Left hindlimb (tissue), 1 donor: ENCODE data around the gene NAGS.
"Not testable (repeated sequence)": the region's sequence is repeated elsewhere in the genome, so short reads cannot be mapped to it uniquely, and the experiment has no call there.

Source experiments
- DNase-seq: peaks from one replicate; pipeline ENCODE4 v3.0.0-alpha.2; 2018

Gene NAGS, protein sequence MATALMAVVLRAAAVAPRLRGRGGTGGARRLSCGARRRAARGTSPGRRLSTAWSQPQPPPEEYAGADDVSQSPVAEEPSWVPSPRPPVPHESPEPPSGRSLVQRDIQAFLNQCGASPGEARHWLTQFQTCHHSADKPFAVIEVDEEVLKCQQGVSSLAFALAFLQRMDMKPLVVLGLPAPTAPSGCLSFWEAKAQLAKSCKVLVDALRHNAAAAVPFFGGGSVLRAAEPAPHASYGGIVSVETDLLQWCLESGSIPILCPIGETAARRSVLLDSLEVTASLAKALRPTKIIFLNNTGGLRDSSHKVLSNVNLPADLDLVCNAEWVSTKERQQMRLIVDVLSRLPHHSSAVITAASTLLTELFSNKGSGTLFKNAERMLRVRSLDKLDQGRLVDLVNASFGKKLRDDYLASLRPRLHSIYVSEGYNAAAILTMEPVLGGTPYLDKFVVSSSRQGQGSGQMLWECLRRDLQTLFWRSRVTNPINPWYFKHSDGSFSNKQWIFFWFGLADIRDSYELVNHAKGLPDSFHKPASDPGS

DNA sequence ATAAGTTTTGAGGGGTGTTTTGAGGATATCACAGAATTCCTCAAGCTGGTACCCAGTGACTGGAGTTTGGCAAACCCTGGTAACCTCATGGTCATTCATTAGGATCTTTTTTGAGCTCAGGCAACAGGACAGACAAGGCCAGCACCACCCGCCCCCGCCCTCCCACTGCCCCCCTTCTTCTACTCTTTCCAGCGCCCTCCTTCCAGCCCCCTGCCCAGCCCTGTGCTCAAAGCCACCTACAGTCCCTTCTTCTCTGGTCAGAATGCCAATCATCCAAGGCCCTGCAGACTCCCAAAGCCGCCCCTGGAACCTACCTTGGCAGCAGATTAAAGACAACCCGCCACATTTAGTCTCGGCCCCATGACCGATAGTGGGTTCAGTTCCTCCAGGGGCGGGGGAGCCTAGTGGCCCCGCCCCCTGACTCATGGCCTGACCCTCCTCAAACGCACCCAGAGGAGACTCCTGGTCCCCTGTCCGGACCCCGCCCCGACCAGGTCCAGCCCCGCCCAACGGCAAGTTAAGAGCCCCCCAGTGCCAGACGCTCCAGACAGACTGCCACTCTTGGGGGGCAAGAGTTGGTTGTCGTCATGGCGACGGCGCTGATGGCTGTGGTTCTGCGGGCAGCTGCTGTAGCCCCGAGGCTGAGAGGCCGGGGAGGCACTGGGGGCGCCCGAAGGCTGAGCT is at the start of gene NAGS:
TSS of gene NAGS (plus strand) at position 546 of the 684 bp plus-strand sequence. CDS start at position 588, 42 bp downstream.
- no peak for DNase-seq

DNA sequence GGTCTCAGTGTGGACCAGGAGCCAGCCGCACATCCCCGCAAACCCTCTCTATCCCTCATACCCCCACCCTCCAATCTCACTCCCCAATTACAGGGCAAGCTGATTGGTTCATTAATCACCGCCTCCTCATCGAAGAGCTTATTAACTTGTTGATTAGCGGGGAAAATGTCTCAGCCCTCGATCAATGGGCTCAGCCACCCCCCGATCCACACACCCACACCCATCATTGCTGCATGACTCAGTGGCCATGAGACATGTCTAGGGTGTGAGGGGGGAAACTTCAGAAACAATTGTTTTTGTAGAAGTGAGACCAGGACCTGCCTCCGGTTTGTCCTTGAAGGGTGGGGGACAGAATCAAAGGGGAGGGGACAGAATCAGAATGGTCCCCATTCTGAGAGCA is 48.2 kb upstream of the NAGS start:
- no peak for DNase-seq

DNA sequence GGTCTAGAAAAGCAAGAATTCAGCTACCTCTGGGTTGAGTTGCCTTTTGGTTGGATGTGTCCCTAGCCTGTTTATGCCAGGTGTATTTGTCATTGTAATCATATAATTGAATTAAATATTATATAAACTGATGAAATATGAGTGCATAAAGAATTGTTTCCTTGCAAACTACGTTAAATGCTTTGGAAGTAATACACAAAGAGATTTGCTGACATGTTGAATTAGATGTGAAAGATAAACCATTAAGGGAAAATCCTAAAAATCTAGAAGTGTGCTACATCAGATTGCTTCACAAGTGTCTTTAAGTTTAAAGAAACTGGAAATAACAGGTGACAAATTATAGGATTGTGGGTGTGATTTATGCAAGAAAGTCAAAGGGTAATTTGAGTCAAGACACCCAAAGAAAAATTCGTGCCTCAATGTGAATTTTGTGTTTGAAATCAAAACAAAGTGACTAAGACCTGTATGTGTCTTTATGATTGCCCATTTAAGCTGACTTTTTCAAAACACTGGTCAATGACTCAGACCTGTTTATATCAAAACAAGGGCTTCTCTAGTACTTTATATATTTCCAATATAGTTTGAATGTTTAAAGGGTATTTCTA is 45.6 kb upstream of the NAGS start:
- DNase-seq, result no peak

DNA sequence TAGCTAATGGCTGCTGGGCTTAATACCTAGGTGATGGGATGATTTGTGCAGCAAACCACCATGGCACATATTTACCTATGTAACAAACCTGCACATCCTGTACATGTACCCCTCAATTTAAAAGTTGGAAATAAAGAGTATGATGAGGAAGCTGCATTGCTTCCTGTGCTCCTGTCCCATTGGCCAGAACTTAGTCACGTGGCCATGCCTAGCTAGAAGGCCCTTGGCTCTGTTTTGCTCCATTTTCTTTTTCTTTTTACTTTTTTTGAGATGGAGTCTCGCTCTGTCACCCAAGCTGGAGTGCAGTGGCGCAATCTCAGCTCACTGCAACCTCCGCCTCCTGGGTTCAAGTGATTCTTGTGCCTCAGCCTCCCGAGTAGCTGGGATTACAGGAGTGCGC is 43.1 kb upstream of the NAGS start:
- not testable (repeated sequence) for DNase-seq

DNA sequence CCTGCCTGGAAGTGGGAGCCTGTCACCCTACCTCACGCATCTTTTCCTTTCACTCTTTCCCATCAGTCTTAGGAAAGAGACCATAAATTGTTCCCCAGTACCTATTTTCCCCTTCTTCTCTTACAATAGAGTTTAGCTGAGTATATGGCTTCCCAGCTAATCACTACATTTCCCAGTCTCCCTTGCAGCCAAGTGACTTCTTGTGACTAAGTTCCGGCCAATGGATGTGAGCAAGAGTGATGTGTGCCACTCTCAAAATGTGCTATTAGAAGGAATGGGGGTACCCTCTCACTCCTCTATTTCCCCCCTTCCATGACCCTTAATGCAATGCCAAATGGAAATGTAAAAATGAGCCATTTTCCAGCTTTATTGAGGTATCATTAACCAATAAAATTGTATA is 42.5 kb upstream of the NAGS start:
- DNase-seq, result no peak

DNA sequence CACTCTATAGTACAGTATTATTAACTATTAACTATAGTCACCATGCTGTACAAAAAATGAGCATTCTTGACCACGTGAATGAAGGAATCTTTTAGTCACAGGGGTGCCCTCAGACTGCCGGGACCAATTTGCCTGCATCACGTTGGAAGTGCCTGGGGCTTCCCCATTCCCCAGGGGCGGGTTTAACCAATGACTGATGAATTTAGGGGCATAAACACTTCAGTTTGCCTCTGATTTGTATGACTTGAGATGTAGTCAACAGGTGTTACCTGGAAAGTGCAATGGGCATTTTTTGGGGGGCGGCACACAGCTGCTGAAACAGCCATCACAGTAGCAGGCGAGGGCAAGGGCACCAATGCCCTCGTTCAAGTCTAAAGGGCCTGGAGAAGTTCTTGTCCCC is 41.9 kb upstream of the NAGS start:
- no peak for DNase-seq

DNA sequence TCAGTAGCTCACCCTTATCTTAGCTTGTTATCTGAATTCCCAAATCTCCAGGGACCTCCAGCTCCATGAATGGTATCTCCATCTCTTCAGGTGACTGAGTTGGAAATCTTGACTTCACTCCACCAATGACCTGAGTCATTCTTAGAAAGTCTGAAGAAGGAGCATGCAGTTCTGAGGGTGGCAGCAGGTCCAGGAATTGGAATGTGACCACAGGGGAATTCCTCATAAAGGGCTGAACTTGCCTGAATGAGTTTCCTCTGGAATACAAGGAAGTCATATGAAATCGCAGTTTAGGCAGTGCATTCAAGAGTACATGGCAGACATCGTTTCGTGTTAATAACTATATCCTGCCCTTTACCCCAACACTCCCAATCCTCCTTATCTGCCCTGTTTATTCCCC is 38.1 kb upstream of the NAGS start:
- DNase-seq, result no peak

DNA sequence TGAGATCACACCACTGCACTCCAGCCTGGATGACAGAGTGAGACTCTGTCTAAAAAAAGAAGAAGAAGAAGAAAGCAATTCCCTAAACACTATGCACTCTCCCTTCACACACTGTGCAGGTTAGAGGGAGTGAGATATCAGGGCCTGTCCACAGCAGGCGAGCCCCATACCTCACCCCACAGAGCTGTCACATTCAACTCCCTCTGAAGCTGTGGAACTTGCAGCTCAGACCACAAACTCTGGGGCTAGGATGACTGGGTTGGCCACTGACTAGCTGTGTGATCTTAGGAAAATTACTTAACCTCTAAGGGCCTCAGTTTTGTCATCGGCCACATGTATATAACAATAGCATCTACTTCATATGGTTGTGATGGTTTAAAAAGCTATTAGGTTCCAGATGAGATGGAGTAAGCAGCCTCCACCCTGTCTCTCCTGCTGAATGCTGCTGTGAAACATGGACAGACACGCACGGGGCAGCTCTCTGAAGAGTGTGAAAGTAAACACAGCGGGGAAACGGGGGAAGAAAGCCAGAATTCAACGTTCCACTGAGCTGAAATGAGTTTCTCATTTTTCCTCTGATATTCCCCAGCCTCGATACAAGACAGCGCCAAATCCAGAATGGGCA is 37.1 kb upstream of the NAGS start:
- no peak for DNase-seq

DNA sequence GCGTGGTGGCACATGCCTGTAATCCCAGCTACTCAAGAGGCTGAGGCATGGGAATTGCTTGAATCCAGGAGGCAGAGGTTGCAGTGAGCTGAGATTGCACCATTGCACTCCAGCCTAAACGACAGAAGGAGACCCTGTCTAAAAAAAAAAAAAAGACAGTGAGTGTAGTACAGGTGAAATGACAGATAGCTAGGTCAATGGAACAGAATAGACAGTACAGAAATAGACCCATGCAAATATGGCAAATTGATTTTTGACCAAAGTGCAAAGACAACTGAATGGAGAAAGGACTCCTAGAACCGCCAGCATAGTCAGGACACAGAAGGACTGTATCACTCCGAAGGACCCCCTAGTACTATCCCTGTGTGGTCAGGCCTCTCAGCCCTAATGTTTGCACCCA is 34.1 kb upstream of the NAGS start:
- no peak for DNase-seq

DNA sequence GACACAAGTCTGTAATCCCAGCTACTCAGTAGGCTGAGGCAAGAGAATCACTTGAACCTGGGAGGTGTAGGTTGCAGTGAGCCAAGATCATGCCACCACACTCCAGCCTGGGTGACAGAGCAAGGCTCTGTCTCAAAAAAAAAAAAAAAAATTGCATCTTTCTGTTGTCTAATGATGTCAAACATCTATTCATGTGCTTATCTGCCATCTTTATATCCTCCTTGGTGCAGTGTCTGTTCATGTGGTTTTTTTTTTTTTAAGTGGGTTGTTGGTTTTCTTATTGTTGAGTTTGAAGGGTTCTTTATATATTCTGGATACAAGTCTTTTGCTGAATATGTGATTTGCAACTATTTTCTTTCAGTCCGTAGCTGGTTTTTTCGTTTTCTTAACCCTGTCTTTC is 33.0 kb upstream of the NAGS start:
- DNase-seq, result not testable (repeated sequence)

DNA sequence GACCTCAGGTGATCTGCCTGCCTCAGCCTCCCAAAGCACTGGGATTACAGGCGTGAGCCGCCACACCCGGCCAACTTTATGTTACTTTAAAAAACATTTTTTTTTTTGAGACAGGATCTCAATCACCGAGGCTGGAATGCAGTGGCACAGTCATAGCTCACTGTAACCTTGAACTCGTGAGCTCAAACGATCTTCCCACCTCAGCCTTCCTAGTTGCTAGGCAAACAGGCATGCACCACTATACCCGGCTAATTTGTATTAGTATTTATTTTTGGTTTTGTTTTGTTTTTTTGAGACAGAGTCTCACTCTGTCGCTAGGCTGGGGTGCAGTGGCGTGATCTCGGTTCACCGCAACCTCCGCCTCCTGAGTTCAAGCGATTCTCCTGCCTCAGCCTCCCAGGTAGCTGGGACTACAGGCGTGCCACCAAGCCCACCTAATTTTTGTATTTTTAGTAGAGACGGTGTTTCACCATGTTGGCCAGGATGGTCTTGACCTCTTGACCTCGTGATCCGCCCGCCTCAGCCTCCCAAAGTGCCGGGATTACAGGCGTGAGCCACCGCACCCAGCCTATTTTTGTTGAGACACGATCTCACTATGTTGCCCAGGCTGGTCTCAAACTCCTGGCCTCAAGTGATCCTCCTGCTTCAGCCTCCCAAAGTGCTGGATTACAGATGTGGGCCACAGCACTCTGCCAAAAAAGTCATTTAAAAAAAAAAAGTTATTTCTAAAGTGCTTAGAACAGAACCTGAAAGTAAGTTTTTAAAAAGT is 31.8 kb upstream of the NAGS start:
- not testable (repeated sequence) for DNase-seq

DNA sequence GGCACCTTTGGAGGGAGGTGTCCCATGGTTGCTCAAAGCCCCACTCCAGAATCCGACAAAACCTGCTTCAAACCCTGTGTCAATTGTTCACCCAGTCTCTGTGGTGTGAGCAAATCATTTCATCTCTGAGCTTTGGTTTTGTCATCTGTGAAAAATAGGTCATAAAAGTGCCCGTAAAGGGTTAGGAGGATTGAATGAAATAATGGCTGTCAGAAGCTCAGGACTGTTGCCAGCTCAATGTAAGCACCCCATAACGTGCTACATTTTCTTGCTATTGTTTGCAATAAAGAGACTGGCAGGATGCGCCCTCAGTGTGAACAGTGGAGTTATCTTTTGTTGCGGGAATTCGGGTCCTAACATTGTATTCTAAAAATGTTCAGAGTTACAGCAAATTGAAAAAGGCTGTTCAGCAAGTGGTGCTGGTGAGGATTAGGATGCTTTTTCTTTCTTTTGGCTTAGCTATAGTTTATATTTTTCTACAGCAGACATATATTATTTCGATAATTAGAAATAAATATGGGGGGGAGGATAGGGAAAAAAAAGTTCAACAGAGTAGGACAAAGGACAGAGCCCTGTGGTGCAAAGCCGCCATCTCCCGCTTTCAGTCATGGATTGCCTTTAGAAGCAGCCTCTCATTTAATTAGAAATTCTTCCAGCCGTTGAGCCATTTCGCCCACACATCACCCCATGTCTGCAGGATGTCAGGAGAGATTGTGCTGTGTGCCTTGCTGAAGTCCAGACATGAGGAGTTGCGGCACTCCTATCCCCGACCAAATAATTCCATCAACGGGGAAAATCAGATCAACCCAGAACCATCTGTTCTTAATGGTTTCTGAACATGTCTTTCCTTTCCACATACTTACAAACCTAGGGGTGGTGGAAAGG is 29.8 kb upstream of the NAGS start:
- DNase-seq, result no peak

DNA sequence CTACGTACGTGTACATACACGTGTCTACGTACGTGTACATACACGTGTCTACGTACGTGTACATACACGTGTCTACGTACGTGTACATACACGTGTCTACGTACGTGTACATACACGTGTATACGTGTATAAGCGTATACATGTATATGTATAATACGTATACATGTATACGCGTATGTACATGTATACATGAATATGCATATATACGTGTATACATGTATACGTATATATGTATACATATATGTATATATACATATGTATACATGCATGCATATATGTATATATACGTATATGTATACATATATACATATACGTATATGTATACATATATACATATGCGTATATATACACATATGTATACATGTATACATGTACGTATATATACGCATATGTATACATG is 28.5 kb upstream of the NAGS start:
- DNase-seq, result no peak

DNA sequence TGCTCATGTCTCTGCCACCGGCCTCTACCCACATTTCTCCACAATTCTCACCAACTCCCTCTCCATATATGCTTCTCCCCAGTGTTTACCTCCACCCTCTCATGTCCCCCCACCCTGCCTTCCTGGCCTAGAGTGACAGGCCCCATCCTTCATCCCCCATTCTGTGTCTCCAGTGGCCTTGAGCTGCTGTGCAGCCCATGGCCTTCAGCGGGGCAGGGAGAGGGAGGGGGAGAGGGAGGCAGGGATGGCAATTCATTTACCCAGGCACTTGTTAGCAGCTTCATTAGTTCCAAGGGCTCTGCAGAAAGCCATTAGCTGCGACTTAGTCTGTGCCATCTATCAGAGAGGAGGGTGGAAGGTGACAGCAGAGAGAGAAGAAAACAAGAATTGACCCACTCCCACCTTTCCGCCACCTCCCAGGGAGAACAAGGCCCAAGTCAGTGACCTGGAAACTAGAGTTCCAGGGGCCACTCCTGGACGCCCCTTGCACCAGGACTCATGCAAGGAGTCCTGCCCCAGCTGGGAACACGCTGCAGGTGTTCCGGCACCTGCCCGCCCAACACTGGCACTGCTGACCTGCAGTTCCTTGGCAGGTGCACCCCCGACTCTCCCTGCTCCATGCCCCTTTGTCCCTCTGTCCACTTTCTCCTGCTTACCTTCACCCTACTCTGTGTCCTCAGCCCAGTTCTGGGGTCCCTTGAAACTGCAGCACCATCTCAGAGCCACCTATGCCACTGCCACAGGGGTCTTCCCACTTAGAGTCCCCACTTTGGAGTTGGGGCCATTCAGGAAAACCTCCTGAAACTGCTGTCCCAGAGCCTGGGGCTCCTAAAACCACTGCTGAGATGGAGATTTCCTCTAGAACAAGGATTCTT is 27.2 kb upstream of the NAGS start:
- DNase-seq, result no peak

DNA sequence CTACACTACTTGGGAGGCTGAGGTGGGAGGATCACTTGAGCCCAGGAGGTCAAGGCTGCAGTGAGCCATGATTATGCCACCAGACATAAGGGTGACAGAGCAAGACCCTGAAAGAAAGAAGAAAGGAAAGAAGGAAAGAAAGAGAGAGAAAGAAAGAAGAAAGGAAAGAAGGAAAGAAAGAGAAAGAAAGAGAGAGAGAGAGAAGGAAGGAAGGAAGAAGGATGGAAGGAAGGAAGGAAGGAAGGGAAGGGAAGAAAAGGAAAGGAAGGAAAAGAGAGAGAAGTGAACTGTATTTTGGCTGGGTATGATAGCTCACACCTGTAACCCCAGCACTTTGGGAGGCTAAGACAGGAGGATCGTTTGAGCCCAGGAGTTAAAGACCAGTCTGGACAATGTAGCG is 26.3 kb upstream of the NAGS start:
- no peak for DNase-seq

DNA sequence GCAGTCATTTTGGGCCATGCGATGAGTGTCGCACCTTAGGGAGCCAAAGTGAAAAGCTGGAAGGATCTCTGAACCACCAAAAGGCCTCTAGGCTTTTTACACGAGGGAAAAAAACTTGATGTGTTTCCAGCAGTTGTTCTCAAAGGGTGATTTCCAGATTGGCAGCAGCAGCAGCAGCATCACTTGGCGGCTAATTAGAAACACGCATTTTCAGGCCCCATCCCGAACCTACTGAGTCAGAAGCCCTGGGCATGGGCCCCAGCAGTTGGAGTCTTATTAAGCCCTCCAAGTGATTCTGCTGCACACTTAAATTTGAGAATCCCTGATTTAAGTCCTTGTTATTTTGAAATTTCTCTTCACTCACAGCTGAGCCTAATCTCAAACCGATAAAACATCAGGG is 25.4 kb upstream of the NAGS start:
- DNase-seq, result no peak

DNA sequence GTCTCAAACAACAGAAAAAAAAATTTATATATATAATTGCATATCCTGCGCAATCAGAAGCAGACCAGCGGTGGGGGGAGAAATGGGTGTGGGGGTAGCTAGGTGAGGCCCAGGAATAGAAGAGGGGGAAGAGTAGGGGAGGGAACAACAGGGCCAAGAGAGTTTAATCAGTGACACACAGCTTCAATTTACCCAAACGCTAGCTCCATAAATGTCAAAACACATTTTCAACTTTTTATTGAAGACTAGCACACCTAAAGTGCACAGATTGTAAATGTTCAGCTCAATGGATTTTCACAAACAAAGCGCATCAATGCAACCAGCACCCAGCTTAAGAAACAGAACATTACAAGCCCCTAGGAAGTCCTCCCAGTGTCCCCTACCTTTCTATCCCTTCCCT is 24.8 kb upstream of the NAGS start:
- DNase-seq, result no peak

DNA sequence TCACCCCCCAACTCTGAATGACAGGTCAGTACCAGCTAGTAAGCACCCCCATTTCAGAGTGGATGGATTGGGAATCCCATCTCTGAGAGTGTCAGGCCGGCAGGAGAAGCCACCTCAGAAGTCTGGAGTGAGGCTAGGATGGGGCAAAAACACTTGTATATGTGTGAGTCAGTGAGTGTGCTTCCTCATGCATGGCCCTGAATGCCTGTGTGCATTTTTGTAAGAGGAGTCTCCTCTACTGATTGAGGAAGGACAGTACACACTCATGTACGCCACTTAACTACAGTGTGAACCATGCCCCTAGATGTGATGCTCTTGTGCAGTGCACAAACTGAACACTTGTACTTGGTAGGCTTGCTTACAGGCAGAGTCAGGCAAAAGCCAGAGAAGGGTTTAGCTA is 22.3 kb upstream of the NAGS start:
- DNase-seq, result no peak

DNA sequence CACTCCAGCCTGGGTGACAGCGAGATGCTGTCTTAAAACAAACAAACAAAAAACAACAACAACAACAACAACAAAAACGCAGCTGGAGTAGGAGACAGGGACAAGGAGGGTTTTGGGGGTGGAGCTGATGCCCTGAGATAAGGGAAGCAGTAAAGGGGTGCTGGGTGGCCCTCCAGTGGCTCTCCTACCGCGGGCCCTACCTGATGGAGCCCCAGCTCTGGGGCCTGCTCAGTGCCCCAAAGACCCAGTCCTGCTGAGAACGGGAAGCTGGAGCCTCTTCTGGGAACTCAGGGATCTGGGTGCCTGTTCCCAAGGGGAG is 21.3 kb upstream of the NAGS start:
- no peak for DNase-seq

DNA sequence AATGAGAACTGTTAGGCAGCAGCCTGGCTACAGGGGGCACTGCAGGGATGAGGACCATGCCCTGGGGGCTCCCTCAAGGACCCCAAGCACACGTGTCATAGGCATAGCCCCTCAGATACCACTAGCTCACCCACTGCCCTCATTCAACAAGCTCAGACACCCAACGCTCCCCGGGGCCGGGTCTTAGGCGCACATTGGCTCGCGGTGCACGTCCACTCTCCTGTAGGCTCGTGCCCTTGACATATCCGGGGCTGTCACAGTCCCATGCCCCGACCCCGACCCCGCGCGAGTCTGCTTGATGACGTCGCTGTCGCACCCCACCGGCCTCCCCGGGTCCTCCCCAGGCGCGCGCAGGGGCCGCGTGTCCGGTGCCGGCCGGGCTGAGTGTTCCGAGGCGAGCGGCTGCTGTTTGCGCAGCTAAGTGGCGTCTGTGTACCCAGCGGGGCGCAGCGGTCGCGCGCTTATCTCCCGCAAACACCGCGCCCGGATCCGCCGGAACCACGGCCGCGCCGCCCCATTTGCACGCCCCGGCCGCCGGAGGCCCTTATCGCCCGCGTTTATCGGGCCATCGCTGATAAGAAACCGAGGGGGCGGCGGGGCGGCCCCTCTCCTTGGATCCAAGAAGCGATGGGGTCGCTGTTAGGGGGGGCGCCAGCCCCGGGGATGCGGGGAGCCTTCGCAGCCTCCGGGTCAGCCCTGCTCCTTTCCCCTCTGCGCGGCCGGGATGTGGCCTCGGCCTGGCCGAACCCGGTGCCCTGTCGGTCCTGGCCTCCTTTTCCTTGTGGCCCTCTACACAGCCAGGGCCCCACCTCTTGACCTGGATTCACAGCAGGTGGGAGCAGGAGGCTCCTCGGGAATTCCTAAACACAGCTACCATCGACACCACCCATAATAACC is 20.7 kb upstream of the NAGS start:
- peak; percentile 37 for DNase-seq
